ENCODE data around the gene KNG1. TPM values are rescaled to one million over a fixed set of nuclear protein-coding genes. Genes with fewer than 3 reads are reported as not detected.

The KNG1 gene
- total RNA-seq, 1 donor from 2014 or later: 0.14 TPM

DNA sequence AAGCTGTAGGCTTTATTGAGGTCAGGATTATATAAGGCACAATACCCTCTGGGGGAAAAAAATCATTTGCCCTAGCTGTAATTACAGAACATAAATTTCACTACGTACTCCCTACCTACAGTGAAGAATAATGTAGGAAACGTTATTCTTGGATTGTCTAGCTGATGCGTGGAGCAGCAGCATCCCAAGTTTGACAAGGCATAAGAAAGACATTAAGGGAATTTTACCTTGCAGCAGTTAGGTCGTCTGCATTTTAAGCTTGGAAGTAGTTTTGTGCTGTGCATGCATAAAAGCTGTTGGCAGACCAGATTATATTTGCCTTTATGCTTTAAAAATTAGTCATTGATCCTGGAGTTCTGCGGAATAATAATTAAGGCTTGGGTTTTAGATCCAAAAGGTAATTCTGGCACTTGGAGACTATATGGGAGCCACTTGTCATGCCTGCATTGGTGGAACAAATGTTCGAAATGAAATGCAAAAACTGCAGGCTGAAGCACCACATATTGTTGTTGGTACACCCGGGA, 68.4 kb downstream of the KNG1 start:
- H3K36me3 ChIP-seq: peaks cover 65% of the 10 kb centered on the region
- no peaks in the 10 kb centered on the region for H3K27me3 ChIP-seq
- no peak for DNase-seq
- no peak for ATAC-seq
- no peak overlapping the region for H3K27ac ChIP-seq
- TF ChIP-seq, protein P1, sequence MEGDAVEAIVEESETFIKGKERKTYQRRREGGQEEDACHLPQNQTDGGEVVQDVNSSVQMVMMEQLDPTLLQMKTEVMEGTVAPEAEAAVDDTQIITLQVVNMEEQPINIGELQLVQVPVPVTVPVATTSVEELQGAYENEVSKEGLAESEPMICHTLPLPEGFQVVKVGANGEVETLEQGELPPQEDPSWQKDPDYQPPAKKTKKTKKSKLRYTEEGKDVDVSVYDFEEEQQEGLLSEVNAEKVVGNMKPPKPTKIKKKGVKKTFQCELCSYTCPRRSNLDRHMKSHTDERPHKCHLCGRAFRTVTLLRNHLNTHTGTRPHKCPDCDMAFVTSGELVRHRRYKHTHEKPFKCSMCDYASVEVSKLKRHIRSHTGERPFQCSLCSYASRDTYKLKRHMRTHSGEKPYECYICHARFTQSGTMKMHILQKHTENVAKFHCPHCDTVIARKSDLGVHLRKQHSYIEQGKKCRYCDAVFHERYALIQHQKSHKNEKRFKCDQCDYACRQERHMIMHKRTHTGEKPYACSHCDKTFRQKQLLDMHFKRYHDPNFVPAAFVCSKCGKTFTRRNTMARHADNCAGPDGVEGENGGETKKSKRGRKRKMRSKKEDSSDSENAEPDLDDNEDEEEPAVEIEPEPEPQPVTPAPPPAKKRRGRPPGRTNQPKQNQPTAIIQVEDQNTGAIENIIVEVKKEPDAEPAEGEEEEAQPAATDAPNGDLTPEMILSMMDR (IDR thresholded peaks at IDR 0.05): no peak
- H3K4me3 ChIP-seq: peak overlapping the region; percentile 88
- peaks cover 39% of the 10 kb centered on the region for H3K4me1 ChIP-seq
- no peaks in the 10 kb centered on the region for H3K9me3 ChIP-seq
- intact Hi-C loops (cut with DNase I): no loop called here

DNA sequence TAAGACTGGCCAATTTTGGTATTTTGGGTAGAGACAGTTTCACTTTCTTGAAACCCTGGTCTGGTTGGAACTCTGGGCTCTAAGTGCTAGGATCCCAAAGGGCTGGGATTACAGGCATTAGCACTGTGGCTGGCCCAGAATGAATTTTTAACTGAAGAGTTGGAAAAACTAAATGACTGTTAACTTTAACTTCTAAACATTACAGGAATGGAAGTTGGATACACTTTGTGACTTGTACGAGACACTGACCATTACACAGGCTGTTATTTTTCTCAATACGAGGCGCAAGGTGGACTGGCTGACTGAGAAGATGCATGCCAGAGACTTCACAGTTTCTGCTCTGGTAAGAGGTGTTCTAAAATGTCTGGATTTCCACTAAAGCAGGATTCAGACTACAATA, 69.8 kb downstream of the KNG1 start:
- peaks cover 39% of the 10 kb centered on the region for H3K4me1 ChIP-seq

DNA sequence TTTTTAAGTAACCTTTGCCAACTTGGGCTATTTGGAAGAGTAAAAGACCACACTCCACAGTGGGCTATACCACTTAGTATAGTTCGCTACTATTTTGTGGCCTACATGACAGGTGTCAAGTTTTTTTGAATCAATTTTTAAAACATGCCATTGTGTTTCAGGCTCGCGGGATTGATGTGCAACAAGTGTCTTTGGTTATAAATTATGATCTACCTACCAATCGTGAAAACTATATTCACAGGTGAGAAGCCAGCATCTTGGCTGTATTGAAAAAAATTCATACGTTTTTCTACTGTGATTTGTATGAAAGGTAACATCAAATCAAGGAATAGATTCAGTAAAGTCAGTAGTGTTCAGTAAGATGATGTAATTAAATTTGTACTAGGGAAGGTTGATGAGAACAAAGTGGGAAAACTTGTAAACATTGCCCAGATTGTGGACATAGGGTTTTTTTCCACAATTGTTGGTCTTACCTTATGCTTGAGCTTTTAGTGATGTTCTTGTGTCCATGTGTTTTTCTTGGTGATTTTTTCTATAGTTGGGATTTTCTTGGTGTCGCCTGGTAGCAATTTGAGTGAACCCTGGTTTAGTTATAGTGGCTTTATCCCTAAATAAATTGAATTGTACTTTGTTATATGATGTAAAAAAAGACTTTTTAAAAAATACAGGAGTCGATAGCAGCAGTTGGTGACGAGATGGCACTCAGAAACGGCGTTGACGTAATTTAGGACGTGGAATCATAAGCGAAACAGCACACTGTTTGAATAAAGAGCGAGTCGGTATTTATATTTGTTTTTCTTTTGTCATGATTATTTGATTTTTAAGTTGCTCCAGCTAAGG, 70.7 kb downstream of the KNG1 start:
- intact Hi-C loops (cut with DNase I): no loop called here
- ATAC-seq (no peak), DNase-seq (no peak)
- Histone ChIP-seq H3K27ac (no peak overlapping the region), H3K4me3 (no peak overlapping the region), H3K27me3 (no peaks in the 10 kb centered on the region), H3K4me1 (peaks cover 39% of the 10 kb centered on the region), H3K9me3 (no peaks in the 10 kb centered on the region), H3K36me3 (peaks cover 69% of the 10 kb centered on the region)
- TF ChIP-seq, protein P1 (IDR thresholded peaks at IDR 0.05): no peak

More for the DNA sequence above, 69.8 kb downstream of the KNG1 start:
- Histone ChIP-seq H3K36me3 (peaks cover 69% of the 10 kb centered on the region), H3K9me3 (no peaks in the 10 kb centered on the region), H3K4me3 (peak overlapping the region; percentile 88), H3K27me3 (no peaks in the 10 kb centered on the region), H3K27ac (no peak overlapping the region)
- ATAC-seq (no peak), DNase-seq (no peak)
- intact Hi-C loops (cut with DNase I): no loop called here
- TF ChIP-seq, protein P1 (IDR thresholded peaks at IDR 0.05): no peak

DNA sequence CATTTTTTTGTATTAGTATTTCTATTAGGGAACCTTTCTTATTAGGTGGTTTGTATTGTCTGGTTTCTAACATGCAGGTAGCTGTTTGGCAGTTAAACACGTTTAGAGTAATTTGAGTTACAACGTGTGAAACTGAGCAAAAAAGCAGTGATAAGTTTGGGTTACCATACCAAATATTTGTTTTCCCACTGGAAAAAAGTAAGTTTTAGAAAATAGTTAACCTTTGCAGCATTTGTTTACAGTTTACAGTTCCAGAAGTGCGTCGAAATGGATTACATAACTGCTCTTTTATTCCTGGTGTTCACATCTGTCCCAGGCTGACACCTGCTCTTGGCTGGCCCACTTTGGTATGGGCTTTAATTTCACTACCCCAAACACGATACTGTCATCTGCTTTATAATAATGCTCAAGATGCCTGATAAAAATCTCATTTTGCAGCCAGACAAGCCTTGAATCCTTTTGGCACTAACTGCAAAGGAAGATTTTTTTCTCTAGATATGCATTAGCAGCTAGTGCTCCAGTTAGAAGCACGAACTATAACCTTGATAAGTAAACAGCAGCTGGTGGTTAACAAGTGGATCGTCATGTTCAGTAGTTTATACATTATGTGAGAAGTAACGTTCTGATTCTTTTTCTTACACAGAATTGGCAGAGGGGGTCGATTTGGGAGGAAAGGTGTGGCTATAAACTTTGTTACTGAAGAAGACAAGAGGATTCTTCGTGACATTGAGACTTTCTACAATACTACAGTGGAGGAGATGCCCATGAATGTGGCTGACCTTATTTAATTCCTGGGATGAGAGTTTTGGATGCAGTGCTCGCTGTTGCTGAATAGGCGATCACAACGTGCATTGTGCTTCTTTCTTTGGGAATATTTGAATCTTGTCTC, 71.6 kb downstream of the KNG1 start:
- H3K4me3 ChIP-seq: no peak overlapping the region
- TF ChIP-seq, protein P1 (IDR thresholded peaks at IDR 0.05): no peak
- no peak overlapping the region for H3K27ac ChIP-seq
- DNase-seq (no peak), ATAC-seq (no peak)
- intact Hi-C loops (cut with DNase I): no loop called here
- H3K27me3 ChIP-seq: no peaks in the 10 kb centered on the region
- H3K4me1 ChIP-seq: peaks cover 39% of the 10 kb centered on the region
- H3K9me3 ChIP-seq: no peaks in the 10 kb centered on the region
- H3K36me3 ChIP-seq: peaks cover 74% of the 10 kb centered on the region

DNA sequence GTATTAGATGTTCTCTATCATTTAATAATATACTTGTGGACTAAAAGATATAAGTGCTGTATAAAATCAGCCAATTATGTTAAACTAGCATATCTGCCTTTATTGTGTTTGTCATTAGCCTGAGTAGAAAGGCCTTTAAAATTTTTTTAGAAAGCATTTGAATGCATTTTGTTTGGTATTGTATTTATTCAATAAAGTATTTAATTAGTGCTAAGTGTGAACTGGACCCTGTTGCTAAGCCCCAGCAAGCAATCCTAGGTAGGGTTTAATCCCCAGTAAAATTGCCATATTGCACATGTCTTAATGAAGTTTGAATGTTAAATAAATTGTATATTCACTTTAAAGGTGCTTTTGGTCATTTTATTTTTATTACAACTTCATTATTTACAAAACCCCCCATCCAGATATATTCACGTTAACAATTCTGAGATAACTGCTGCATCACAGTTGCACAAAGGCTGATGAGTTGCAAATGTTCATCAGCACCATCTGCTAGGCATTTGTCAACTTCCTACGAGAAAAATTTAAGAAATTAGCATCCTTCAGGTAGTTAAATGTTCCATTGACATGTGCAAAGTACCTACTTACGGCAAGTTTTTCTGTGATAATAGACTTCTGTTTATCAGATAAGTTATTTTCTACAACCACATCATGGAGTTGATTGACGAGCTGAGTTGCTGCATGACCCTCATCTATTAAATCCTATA, 72.5 kb downstream of the KNG1 start:
- no peak overlapping the region for H3K4me3 ChIP-seq
- no peaks in the 10 kb centered on the region for H3K27me3 ChIP-seq
- ATAC-seq: no peak
- no peak for DNase-seq
- intact Hi-C loops (cut with DNase I): no loop called here
- H3K27ac ChIP-seq: no peak overlapping the region
- H3K4me1 ChIP-seq: peaks cover 36% of the 10 kb centered on the region
- TF ChIP-seq, protein P1 (IDR thresholded peaks at IDR 0.05): no peak
- H3K9me3 ChIP-seq: no peaks in the 10 kb centered on the region
- peaks cover 74% of the 10 kb centered on the region for H3K36me3 ChIP-seq

Data from upper lobe of right lung (tissue), 1 donor.